GM12874 (cell line): Measurements from ENCODE around the gene GLRA3.

Source experiments
- TF ChIP-seq, protein P1 (sequence below): IDR thresholded peaks from 2 replicates; pipeline ENCODE4 v1.5.1; 2011; ENCODE audit warnings: low read depth, mild to moderate bottlenecking, control low read depth, low read length, moderate library complexity; ENCODE audit not compliant: insufficient read depth

The GLRA3 gene

GRCh38 chr4:174713821-174714220, 115.2 kb downstream of the GLRA3 start:
- TF ChIP-seq, protein P1, sequence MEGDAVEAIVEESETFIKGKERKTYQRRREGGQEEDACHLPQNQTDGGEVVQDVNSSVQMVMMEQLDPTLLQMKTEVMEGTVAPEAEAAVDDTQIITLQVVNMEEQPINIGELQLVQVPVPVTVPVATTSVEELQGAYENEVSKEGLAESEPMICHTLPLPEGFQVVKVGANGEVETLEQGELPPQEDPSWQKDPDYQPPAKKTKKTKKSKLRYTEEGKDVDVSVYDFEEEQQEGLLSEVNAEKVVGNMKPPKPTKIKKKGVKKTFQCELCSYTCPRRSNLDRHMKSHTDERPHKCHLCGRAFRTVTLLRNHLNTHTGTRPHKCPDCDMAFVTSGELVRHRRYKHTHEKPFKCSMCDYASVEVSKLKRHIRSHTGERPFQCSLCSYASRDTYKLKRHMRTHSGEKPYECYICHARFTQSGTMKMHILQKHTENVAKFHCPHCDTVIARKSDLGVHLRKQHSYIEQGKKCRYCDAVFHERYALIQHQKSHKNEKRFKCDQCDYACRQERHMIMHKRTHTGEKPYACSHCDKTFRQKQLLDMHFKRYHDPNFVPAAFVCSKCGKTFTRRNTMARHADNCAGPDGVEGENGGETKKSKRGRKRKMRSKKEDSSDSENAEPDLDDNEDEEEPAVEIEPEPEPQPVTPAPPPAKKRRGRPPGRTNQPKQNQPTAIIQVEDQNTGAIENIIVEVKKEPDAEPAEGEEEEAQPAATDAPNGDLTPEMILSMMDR: no peak

DNA sequence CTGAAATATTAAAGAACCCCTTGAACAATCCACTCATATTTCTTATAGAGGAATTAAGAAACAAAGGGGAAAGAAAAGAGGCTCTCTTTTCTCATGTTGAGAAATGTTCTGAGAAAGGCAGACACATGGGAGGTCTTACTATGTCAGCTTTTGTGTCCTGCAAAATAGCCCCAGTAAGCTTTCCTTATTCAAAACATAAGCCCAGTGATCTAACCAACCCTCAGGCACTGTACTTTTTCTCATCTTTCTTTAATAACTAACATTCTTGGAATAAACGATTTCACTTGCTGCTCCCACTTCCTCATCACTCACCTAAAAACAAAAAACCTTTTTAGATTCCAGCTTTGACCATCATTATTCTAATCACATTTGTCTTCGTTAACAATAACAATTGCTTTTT, 115.9 kb downstream of the GLRA3 start:
- TF ChIP-seq, protein P1: no peak

DNA sequence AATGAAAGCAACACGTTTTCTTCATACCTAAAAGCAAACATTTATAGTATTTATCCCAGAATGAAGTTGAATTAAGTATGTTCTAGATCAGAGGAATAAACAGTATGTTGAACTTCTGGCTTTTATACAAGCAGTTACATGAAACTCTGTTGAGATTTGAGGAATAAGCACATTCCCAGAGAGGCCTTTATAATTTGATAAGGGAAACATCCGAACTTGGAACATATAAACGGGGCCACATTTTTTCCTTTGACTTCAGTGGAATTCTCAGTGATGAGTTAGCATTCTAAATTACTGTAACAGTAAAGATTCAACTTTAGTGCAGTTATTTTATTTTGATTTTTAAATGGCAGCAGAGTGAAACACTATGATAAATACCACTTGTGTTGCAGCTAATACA, 119.5 kb downstream of the GLRA3 start:
- TF ChIP-seq, protein P1: no peak

DNA sequence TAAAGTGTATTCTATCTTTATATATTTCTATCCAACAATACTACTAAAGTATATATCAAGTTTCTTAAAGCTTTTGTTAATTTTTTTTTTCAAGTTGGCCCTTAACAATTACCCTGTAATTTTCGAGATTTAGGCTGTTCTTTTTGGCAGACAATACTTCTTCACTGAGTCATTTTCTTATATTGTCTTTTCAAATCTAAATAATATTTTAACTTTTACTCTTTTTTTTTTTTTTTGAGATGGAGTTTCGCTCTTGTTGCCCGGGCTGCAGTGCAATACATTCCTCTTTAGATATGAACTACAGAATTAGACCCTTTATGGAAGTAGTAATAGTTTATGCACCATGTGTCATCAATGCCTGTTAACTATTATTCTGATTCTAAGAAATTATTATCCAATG, 120.7 kb downstream of the GLRA3 start:
- TF ChIP-seq, protein P1: no peak

- TF ChIP-seq, protein P1: no peak
These were observed 121.1 kb downstream of the GLRA3 start for GRCh38 chr4:174707902-174708301.

- TF ChIP-seq, protein P1: no peak
These were observed 121.9 kb downstream of the GLRA3 start for GRCh38 chr4:174707051-174707676.

DNA sequence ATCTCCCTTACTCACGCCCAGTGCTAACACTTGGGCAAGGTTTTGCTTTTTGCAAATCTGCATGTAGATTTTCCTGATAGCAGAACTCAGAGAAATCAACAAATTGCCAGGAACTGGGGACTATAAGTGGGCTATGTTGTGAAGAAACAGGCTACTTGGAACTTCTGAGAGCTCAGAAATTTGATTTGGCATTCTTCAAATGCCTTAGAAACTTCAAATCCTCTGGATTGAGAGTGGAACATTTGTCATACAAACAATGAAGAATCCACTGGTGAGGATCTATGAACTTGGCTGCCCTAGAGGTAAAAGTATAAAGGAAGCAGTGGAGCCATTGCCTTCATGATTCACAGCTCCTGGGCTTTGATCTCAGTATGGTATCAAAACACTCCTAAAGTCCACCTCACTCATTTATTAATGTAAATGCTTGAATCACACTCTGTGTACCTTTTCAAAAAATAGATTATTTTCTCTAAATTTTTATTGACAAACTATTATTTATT, 126.0 kb downstream of the GLRA3 start:
- TF ChIP-seq, protein P1: no peak
